WTC11 (cell line): ENCODE data around the gene SSH2. TPM values are rescaled to one million over a fixed set of nuclear protein-coding genes. Genes with fewer than 3 reads are reported as not detected.
A peak's percentile ranks its signal among the peaks of the same experiment; 100 is the strongest.

ENCODE experiments used
- ATAC-seq: fragments of 200-7000 bp; cut with Tn5 transposase; 2 replicates; pipeline ENCODE4 v1.10.0; 2021; ENCODE audit warnings: mild to moderate bottlenecking, moderate library complexity
- CTCF ChIA-PET: fragments of 300-600 bp; sonication (Branson Sonifier 250); formaldehyde crosslinking; loops from one replicate; lab custom pipeline; 2021; ENCODE audit warnings: antibody characterized with exemption; lab: Charles Lee
- POLR2A ChIA-PET: fragments of 350-600 bp; sonication (Branson Sonifier 250); formaldehyde crosslinking; loops from one replicate; lab custom pipeline; 2021; ENCODE audit warnings: antibody characterized with exemption; lab: Charles Lee
- DNase-seq: peaks from one replicate; pipeline ENCODE4 v3.0.0; 2021; ENCODE audit warnings: low spot score
- H3K27ac Mint-ChIP-seq: 2 replicates; pipeline ENCODE4 v1.8.0; 2021; ENCODE audit warnings: mixed read lengths
- H3K27me3 Mint-ChIP-seq: 2 replicates; pipeline ENCODE4 v1.8.0; 2021; ENCODE audit warnings: low read depth, mild to moderate bottlenecking, moderate library complexity, mixed read lengths
- H3K36me3 Mint-ChIP-seq: 2 replicates; pipeline ENCODE4 v1.8.0; 2021; ENCODE audit warnings: mixed read lengths
- H3K4me1 Mint-ChIP-seq: 2 replicates; pipeline ENCODE4 v1.8.0; 2022; ENCODE audit warnings: mixed read lengths
- H3K4me3 Mint-ChIP-seq: 2 replicates; pipeline ENCODE4 v1.8.0; 2021; ENCODE audit warnings: mild to moderate bottlenecking, moderate library complexity, mixed read lengths
- H3K9me3 Mint-ChIP-seq: 2 replicates; pipeline ENCODE4 v1.8.0; 2021; ENCODE audit warnings: mixed read lengths
- CREB1 ChIP-seq: sonication (generic); formaldehyde crosslinking; IDR thresholded peaks from 2 replicates; pipeline ENCODE4 v1.8.0; 2023; ENCODE audit warnings: mild to moderate bottlenecking, missing genetic modification reagents
- E2F1 ChIP-seq: sonication (generic); formaldehyde crosslinking; IDR thresholded peaks from 2 replicates; pipeline ENCODE4 v1.8.0; 2022; ENCODE audit warnings: mild to moderate bottlenecking, missing genetic modification reagents
- ESRRA ChIP-seq: sonication (generic); formaldehyde crosslinking; IDR thresholded peaks from 2 replicates; pipeline ENCODE4 v1.8.1; 2022; ENCODE audit warnings: mild to moderate bottlenecking, missing genetic modification reagents, borderline replicate concordance
- GRHL2 ChIP-seq: fragments of 250-450 bp; sonication (Bioruptor Pico); IDR thresholded peaks from 2 replicates; pipeline ENCODE4 v1.8.0; 2022; ENCODE audit warnings: mild to moderate bottlenecking, moderate library complexity; ENCODE audit not compliant: insufficient replicate concordance, severe bottlenecking
- IRF1 ChIP-seq: sonication (generic); formaldehyde crosslinking; IDR thresholded peaks from 2 replicates; pipeline ENCODE4 v1.8.0; 2023; ENCODE audit warnings: missing genetic modification reagents
- NFYB ChIP-seq: sonication (generic); formaldehyde crosslinking; conservative IDR thresholded peaks from 2 replicates; pipeline ENCODE4 v1.8.0; 2022; ENCODE audit warnings: low read depth, missing genetic modification reagents
- OVOL2 ChIP-seq: fragments of 250-450 bp; sonication (Bioruptor Pico); IDR thresholded peaks from 2 replicates; pipeline ENCODE4 v1.9.0; 2021; ENCODE audit warnings: mild to moderate bottlenecking, borderline replicate concordance
- PRDM15 ChIP-seq: sonication (generic); formaldehyde crosslinking; IDR thresholded peaks from 2 replicates; pipeline ENCODE4 v1.8.0; 2022; ENCODE audit warnings: missing genetic modification reagents
- ZNF121 ChIP-seq: sonication (generic); formaldehyde crosslinking; IDR thresholded peaks from 2 replicates; pipeline ENCODE4 v1.8.0; 2023; ENCODE audit warnings: missing genetic modification reagents
- ZNF138 ChIP-seq: sonication (generic); formaldehyde crosslinking; conservative IDR thresholded peaks from 2 replicates; pipeline ENCODE4 v1.8.1; 2022; ENCODE audit warnings: mild to moderate bottlenecking, moderate library complexity, missing genetic modification reagents
- ZNF396 ChIP-seq: fragments of 250-450 bp; sonication (Bioruptor Pico); IDR thresholded peaks from 2 replicates; pipeline ENCODE4 v1.8.0; 2021; ENCODE audit warnings: mild to moderate bottlenecking, moderate library complexity, borderline replicate concordance
- total RNA-seq: library from RNA; stranded (reverse); gene quantifications from 3 replicates; pipeline ENCODE4 v1.2.3, GENCODE V29; 2021
- TF ChIP-seq, protein P1 (sequence below): sonication (generic); formaldehyde crosslinking; conservative IDR thresholded peaks from 2 replicates; pipeline ENCODE4 v1.8.1; 2023; ENCODE audit warnings: mild to moderate bottlenecking, low read depth, missing genetic modification reagents, moderate library complexity

The SSH2 gene
- total RNA-seq, 1 experiment from 2014 or later, result 14.3 TPM

DNA sequence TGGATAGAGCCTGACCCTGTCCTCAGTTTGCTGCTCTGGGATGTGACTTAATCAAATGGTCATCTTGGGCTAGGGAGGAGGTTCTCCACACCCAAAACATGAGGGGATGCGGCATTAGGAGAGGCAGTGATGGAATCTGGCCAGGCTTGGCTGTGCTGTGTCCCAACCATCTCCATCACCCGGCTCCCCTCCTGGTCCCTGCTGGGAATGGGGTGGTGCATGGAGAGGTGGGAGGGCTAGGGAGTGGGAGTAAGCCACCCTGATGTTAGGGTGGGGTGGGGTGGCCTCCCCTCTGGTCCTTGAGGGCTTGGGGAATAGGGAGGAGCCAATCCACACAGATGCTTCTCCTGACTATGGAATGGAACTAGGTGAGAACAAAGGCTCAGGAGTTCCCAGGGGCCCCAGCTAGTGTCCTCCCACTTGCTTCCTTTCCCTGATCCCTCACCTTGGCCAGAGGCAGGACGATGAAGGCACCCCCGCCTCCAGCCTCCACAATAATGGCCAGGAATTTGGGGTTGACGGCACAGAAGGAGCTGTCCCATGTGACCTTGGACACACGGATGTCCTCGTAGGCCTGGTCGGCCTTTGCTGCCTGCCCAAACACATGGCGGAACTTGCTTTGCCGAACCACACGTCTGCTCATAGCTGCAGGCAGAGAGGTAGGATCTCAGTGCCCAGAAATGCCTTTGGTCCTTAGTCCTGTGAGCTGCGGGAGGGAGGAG, 309.1 kb downstream of the SSH2 start:
- CTCF ChIA-PET, result interaction anchor here (0.5 to 9.2 kb wide), 7 partner anchors 13 to 857 kb away, joined by 3 to 272 read pairs (median 3); partner anchors contain the start of gene ANKRD13B
- H3K27me3 Mint-ChIP-seq, result peaks cover 82% of the 10 kb centered on the region
- peaks cover 57% of the 10 kb centered on the region for H3K4me1 Mint-ChIP-seq
- DNase-seq (no peak), ATAC-seq (no peak)
- POLR2A ChIA-PET, result interaction anchor here (0.6 kb wide), 1 partner anchor 21 kb away, joined by 5 read pairs; no protein-coding TSS in a partner anchor
- H3K4me3 Mint-ChIP-seq, result peak overlapping the region; percentile 16; the same call in 1 of the 2 replicates
- no peaks in the 10 kb centered on the region for H3K9me3 Mint-ChIP-seq
- no peak overlapping the region for H3K27ac Mint-ChIP-seq
- no peaks in the 10 kb centered on the region for H3K36me3 Mint-ChIP-seq
- TF ChIP-seq ZNF121, result no peak
- TF ChIP-seq OVOL2 (CRISPR knock-in tag), result no peak
- TF ChIP-seq IRF1 (CRISPR knock-in tag), result no peak
- no peak for TF ChIP-seq CREB1 (CRISPR knock-in tag)
- TF ChIP-seq, protein P1, sequence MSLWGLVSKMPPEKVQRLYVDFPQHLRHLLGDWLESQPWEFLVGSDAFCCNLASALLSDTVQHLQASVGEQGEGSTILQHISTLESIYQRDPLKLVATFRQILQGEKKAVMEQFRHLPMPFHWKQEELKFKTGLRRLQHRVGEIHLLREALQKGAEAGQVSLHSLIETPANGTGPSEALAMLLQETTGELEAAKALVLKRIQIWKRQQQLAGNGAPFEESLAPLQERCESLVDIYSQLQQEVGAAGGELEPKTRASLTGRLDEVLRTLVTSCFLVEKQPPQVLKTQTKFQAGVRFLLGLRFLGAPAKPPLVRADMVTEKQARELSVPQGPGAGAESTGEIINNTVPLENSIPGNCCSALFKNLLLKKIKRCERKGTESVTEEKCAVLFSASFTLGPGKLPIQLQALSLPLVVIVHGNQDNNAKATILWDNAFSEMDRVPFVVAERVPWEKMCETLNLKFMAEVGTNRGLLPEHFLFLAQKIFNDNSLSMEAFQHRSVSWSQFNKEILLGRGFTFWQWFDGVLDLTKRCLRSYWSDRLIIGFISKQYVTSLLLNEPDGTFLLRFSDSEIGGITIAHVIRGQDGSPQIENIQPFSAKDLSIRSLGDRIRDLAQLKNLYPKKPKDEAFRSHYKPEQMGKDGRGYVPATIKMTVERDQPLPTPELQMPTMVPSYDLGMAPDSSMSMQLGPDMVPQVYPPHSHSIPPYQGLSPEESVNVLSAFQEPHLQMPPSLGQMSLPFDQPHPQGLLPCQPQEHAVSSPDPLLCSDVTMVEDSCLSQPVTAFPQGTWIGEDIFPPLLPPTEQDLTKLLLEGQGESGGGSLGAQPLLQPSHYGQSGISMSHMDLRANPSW, result no peak
- no peak for TF ChIP-seq ZNF396
- no peak for TF ChIP-seq GRHL2 (CRISPR knock-in tag)

GRCh38 chr17:29620271-29620670, 309.8 kb downstream of the SSH2 start:
- Mint-ChIP-seq H3K27ac (no peak overlapping the region), H3K36me3 (no peaks in the 10 kb centered on the region), H3K27me3 (peaks cover 88% of the 10 kb centered on the region), H3K9me3 (no peaks in the 10 kb centered on the region), H3K4me1 (peaks cover 56% of the 10 kb centered on the region), H3K4me3 (no peak overlapping the region)
- CTCF ChIA-PET, result interaction anchor here (1.0 to 9.2 kb wide), 4 partner anchors 19 to 310 kb away, joined by 3 to 272 read pairs (median 46); partner anchors contain the start of genes ANKRD13B and SSH2
- peak; percentile 47 for DNase-seq
- POLR2A ChIA-PET, result no interaction called here
- ATAC-seq, result no peak
- TF ChIP-seq ESRRA (CRISPR knock-in tag), result 0 out of 2 replicates have a peak, but pooled peaks have one; percentile 37
- TF ChIP-seq NFYB (CRISPR knock-in tag), result no peak
- TF ChIP-seq E2F1 (CRISPR knock-in tag), result no peak

DNA sequence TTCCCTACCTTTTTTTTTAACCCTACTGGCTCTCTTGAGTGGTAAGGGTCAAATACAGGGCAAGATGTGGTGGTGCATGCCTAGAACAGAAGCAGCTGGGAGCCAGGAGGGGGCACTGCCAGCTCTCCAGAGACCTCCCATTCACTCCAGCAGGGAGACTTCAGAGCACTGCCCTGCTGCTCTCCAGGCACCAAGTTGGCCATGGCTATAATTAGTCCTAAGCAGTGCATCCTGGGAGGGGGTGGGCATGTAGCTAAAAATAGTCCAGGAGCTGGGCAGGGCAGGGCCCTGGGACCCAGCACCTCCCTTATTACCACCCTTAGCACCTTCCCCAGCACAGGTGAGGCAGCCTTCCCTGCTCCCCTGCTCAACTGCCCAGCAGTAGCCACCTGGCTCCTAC, 310.8 kb downstream of the SSH2 start:
- H3K4me1 Mint-ChIP-seq, result peaks cover 59% of the 10 kb centered on the region
- H3K27me3 Mint-ChIP-seq, result peaks cover 90% of the 10 kb centered on the region
- DNase-seq (no peak), ATAC-seq (no peak)
- no peak overlapping the region for H3K4me3 Mint-ChIP-seq
- H3K27ac Mint-ChIP-seq, result no peak overlapping the region
- no peaks in the 10 kb centered on the region for H3K36me3 Mint-ChIP-seq
- POLR2A ChIA-PET, result no interaction called here
- TF ChIP-seq ZNF138 (no peak), PRDM15 (no peak)
- CTCF ChIA-PET, result interaction anchor here (0.5 to 9.2 kb wide), 10 partner anchors 11 to 474 kb away, joined by 3 to 272 read pairs (median 21); partner anchors contain the start of genes ABHD15, ANKRD13B, SSH2 and TP53I13
- no peaks in the 10 kb centered on the region for H3K9me3 Mint-ChIP-seq
